Measurements from ENCODE around the gene MYO9B.
"Not testable (repeated sequence)": the region's sequence is repeated elsewhere in the genome, so short reads cannot be mapped to it uniquely, and the experiment has no call there.

Gene MYO9B

GRCh38 chr19:17138937-17139598, 63.5 kb downstream of the MYO9B start:
- no peaks in the 10 kb centered on the region for H3K27me3 Mint-ChIP-seq (ENCODE audit: low read depth)

GRCh38 chr19:17144771-17145170, 69.2 kb downstream of the MYO9B start:
- not testable (repeated sequence) for H3K27ac Mint-ChIP-seq; H3K4me1 Mint-ChIP-seq; H3K4me3 Mint-ChIP-seq; H3K9me3 Mint-ChIP-seq; H3K27me3 Mint-ChIP-seq (ENCODE audit: low read depth)
- peaks cover 15% of the 10 kb centered on the region for H3K36me3 Mint-ChIP-seq (ENCODE audit: low read depth)

More at GRCh38 chr19:17138937-17139598, 63.5 kb downstream of the MYO9B start:
- H3K27ac Mint-ChIP-seq = no peak overlapping the region
- H3K4me3 Mint-ChIP-seq = no peak overlapping the region
- peaks cover 8% of the 10 kb centered on the region for H3K36me3 Mint-ChIP-seq (ENCODE audit: low read depth)
- peaks cover 26% of the 10 kb centered on the region for H3K4me1 Mint-ChIP-seq
- no peaks in the 10 kb centered on the region for H3K9me3 Mint-ChIP-seq
- no peak for TF ChIP-seq CTCF (IDR thresholded peaks at IDR 0.05; ENCODE audit: unreplicated experiment in 3 of 3)

GRCh38 chr19:17145546-17146497, 70.2 kb downstream of the MYO9B start:
- H3K9me3 Mint-ChIP-seq = no peaks in the 10 kb centered on the region
- no peak overlapping the region for H3K27ac Mint-ChIP-seq
- H3K36me3 Mint-ChIP-seq (ENCODE audit: low read depth) = peaks cover 15% of the 10 kb centered on the region
- H3K4me1 Mint-ChIP-seq = no peaks in the 10 kb centered on the region
- H3K4me3 Mint-ChIP-seq = no peak overlapping the region
- no peak for TF ChIP-seq CTCF (IDR thresholded peaks at IDR 0.05; ENCODE audit: unreplicated experiment in 3 of 3)
- H3K27me3 Mint-ChIP-seq (ENCODE audit: low read depth) = no peaks in the 10 kb centered on the region

GRCh38 chr19:17148130-17148529, 72.6 kb downstream of the MYO9B start:
- Mint-ChIP-seq H3K36me3 (ENCODE audit: low read depth) (peaks cover 23% of the 10 kb centered on the region), H3K27ac (no peak overlapping the region), H3K27me3 (ENCODE audit: low read depth) (no peaks in the 10 kb centered on the region), H3K9me3 (no peaks in the 10 kb centered on the region), H3K4me3 (no peak overlapping the region), H3K4me1 (no peaks in the 10 kb centered on the region)
- no peak for TF ChIP-seq CTCF (IDR thresholded peaks at IDR 0.05; ENCODE audit: unreplicated experiment in 3 of 3)

- no peaks in the 10 kb centered on the region for H3K4me1 Mint-ChIP-seq
Observed at GRCh38 chr19:17149393-17150135, 74.0 kb downstream of the MYO9B start.

More at GRCh38 chr19:17149393-17150135, 74.0 kb downstream of the MYO9B start:
- Mint-ChIP-seq H3K9me3 (no peaks in the 10 kb centered on the region), H3K4me3 (no peak overlapping the region), H3K36me3 (ENCODE audit: low read depth) (peaks cover 33% of the 10 kb centered on the region), H3K27ac (no peak overlapping the region), H3K27me3 (ENCODE audit: low read depth) (no peaks in the 10 kb centered on the region)
- TF ChIP-seq CTCF (IDR thresholded peaks at IDR 0.05; ENCODE audit: unreplicated experiment in 3 of 3) = no peak

All from nephron (organoid).